UCSD-AML1 (cell line): ENCODE data around the gene ACAP2.

ENCODE experiments used
- DNase-seq: peaks from one replicate; lab custom pipeline; 2025; ENCODE audit not compliant: unreplicated experiment; lab: John Stamatoyannopoulos, UW

ACAP2 gene

GRCh38 chr3:195263193-195263924, 179.5 kb downstream of the ACAP2 start:
- DNase-seq: no peak

- DNase-seq: no peak
Measured at GRCh38 chr3:195261925-195262324, 180.9 kb downstream of the ACAP2 start.

- DNase-seq: no peak
Measured at GRCh38 chr3:195260280-195260905, 182.4 kb downstream of the ACAP2 start.

- DNase-seq: peak; percentile 98
Measured at GRCh38 chr3:195259475-195260279, 183.1 kb downstream of the ACAP2 start.

- DNase-seq: no peak
Measured at GRCh38 chr3:195259154-195259474, 183.7 kb downstream of the ACAP2 start.

- no peak for DNase-seq
Measured at GRCh38 chr3:195258449-195259153, 184.2 kb downstream of the ACAP2 start.

- no peak for DNase-seq
Measured at GRCh38 chr3:195257454-195258448, 185.1 kb downstream of the ACAP2 start.

GRCh38 chr3:195256639-195257453, 186.0 kb downstream of the ACAP2 start:
- no peak for DNase-seq

GRCh38 chr3:195255571-195256501, 187.0 kb downstream of the ACAP2 start:
- no peak for DNase-seq

GRCh38 chr3:195255176-195255500, 187.7 kb downstream of the ACAP2 start:
- DNase-seq: no peak

- no peak for DNase-seq
Measured at GRCh38 chr3:195254454-195255175, 188.2 kb downstream of the ACAP2 start.

GRCh38 chr3:195253923-195254432, 188.8 kb downstream of the ACAP2 start:
- no peak for DNase-seq

GRCh38 chr3:195251336-195252065, 191.3 kb downstream of the ACAP2 start:
- no peak for DNase-seq

- no peak for DNase-seq
Measured at GRCh38 chr3:195250473-195251251, 192.2 kb downstream of the ACAP2 start.

- no peak for DNase-seq
Measured at GRCh38 chr3:195249858-195250464, 192.9 kb downstream of the ACAP2 start.
